ENCODE data around the gene CIRBP. TPM values are rescaled to one million over a fixed set of nuclear protein-coding genes. Genes with fewer than 3 reads are reported as not detected.

CIRBP gene
- total and polyA plus RNA-seq, 2 donors (not counting 1 experiment from before 2014, with no cell fraction given), result 643 to 1,164 TPM

- H3K9me3 Mint-ChIP-seq (ENCODE audit: insufficient read depth), result no peaks in the 10 kb centered on the region
- intact Hi-C loops (cut with micrococcal nuclease), result loop anchor here (1.0 to 5.0 kb wide), 3 partner anchors 9 to 221 kb away; partner anchors contain the start of genes GPX4, PCSK4 and REEP6
- TF ChIP-seq CTCF (IDR thresholded peaks at IDR 0.05), result no peak
- no peak for TF ChIP-seq EZH2 (IDR thresholded peaks at IDR 0.05; ENCODE audit: borderline replicate concordance, insufficient read depth, low read depth, low read length, poor library complexity, severe bottlenecking)
- Histone ChIP-seq H2AFZ (ENCODE audit: insufficient read depth, low read depth, low read length, poor library complexity, severe bottlenecking) (no peak overlapping the region), H3K27ac (ENCODE audit: low read length in 2 of 2) (peak overlapping the region; percentile 88 to 92), H3K27me3 (replicated peaks in 1 of 4; ENCODE audit: control extremely low read depth in 1 of 4, control insufficient read depth in 3 of 4, insufficient read depth in 4 of 4, low read length in 3 of 4) (no peaks in the 10 kb centered on the region), H3K9me3 (ENCODE audit: control extremely low read depth in 1 of 3, control insufficient read depth in 2 of 3, insufficient read depth in 1 of 3, low read length in 2 of 3) (no peaks in the 10 kb centered on the region), H3K4me3 (ENCODE audit: control extremely low read depth in 1 of 5, extremely low read depth in 1 of 5, insufficient read depth in 1 of 5, low read depth in 2 of 5, low read length in 4 of 5) (peak overlapping the region; percentile 75 to 96 (median 85)), H3K4me1 (ENCODE audit: control insufficient read depth in 2 of 2, insufficient read depth in 2 of 2, low read length in 2 of 2) (peaks cover 65 to 86% of the 10 kb centered on the region in 2 donors), H3K36me3 (replicated peaks in 1 of 2; ENCODE audit: control extremely low read depth in 1 of 2, control insufficient read depth in 1 of 2, extremely low read depth in 1 of 2, insufficient read depth in 2 of 2, low read length in 1 of 2) (peaks cover 9 to 48% of the 10 kb centered on the region in 2 experiments), H3K9ac (ENCODE audit: low read length) (peak overlapping the region; percentile 73), H4K20me1 (ENCODE audit: control insufficient read depth, insufficient read depth, low read length, poor library complexity, severe bottlenecking) (peaks cover 72% of the 10 kb centered on the region), H3K79me2 (ENCODE audit: control insufficient read depth, insufficient read depth, low read length) (peaks cover 71% of the 10 kb centered on the region), H3K4me2 (replicated peaks; ENCODE audit: low read depth, low read length, poor library complexity, severe bottlenecking) (peak overlapping the region; percentile 83)
- peak overlapping the region; percentile 87 for H3K27ac Mint-ChIP-seq
- POLR2A ChIA-PET, result interaction anchor here (0.5 to 11.0 kb wide), 21 partner anchors 10 to 322 kb away, joined by 3 to 402 read pairs (median 4); partner anchors contain the start of genes ATP5F1D, CBARP, GPX4 and REEP6
- under 1% methylated on average over 64 of the region's 64 CpGs for WGBS (ENCODE audit: insufficient coverage)
- peak; percentile 7 for ATAC-seq (ENCODE audit: low read depth)
- H3K4me1 Mint-ChIP-seq, result peaks cover 76% of the 10 kb centered on the region
- H3K27me3 Mint-ChIP-seq, result no peaks in the 10 kb centered on the region
- CTCF ChIA-PET, result interaction anchor here (0.6 to 10.0 kb wide), 11 partner anchors 9 to 157 kb away, joined by 3 to 658 read pairs (median 3); partner anchors contain the start of genes ATP5F1D and NDUFS7
- DNase-seq, result peak; percentile 92
- peak overlapping the region; percentile 88 for H3K4me3 Mint-ChIP-seq
Measured at GRCh38 chr19:1269478-1270212, 513 bp downstream of the CIRBP start.
